ENCODE measurements around the gene PXDN. TPM values are rescaled to one million over a fixed set of nuclear protein-coding genes. Genes with fewer than 3 reads are reported as not detected.
"Not testable (repeated sequence)": the region's sequence is repeated elsewhere in the genome, so short reads cannot be mapped to it uniquely, and the experiment has no call there.

Gene PXDN
- total RNA-seq, 1 experiment from 2014 or later: 126 TPM

- no peak for DNase-seq (ENCODE audit: low read depth)
Measured at GRCh38 chr2:1634681-1635341, 109.5 kb downstream of the PXDN start.

GRCh38 chr2:1633936-1634587 is 110.3 kb downstream of the PXDN start:
- DNase-seq (ENCODE audit: low read depth): no peak

GRCh38 chr2:1633092-1633671 is 111.1 kb downstream of the PXDN start:
- DNase-seq (ENCODE audit: low read depth): peak; percentile 44

DNA sequence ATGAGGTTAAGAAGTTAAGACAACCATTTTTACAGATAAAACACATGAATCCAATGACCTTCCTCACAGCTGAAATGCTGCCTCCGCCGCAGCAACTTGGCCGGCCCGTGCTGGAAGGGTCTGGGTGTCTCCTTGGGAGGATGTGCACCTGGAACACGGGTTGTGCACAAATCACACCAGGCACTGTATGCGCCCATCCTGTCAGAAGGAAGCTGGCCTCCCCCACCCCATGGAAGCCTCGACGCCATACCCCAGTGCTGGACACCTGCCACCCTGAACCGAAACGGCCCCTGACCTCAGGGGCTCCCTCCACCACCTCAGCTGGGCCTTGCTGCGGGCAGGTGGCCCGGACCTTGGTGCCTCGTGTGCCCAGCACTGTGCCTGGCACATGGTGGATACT is 111.8 kb downstream of the PXDN start:
- no peak for DNase-seq (ENCODE audit: low read depth)

GRCh38 chr2:1632002-1632348 is 112.3 kb downstream of the PXDN start:
- DNase-seq (ENCODE audit: low read depth): peak; percentile 61

DNA sequence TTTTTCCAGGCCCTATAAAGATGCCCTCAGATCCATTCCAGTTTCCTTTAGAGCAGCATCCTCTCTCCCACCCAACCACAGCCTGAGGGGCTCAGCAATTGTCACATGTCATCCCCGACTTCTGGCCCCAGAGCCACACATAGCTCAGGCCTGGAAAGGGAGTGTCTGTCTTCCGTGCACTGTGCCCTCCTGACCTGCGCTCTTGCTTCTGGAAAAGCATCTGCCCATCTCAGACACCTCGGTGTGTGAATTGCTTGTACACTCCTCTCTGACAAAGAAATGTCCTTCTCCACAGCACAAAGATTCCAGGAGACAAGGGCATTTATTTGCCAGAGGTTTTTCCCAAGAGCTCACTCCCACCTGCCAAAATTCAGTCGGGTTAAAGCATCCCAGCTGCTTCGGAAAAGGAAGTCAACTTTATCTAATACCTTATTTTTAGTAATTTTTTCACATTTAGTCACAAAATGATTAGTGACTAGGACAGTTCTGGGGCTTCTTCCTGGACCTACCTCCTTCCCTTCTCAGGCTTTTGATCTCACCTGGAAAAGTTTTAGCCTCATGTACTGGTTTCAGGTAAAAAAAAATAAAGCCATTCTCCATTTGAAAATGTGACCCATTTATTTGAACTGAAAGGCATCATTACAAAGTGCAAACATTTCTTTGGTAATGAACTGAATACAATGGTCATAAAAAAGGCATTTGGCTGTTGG is 112.9 kb downstream of the PXDN start:
- DNase-seq (ENCODE audit: low read depth): no peak

DNA sequence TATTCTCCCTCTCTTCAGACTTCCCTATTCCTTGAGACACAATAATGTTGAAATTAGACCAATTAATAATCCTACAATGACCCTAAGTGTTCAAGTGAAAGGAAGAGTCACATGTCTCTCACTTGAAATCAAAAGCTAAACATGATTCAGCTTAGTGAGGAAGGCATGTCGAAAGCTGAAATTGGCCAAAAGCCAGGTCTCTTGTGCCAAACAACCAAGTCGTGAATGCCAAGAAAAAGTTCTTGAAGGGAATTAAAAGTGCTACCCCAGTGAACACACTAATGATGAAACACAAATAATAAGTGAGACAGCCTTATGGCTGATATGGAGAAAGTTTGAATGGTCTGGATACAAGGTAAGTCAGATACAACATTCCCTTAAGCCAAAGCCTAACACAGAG is 115.4 kb downstream of the PXDN start:
- DNase-seq (ENCODE audit: low read depth): peak; percentile 53

- DNase-seq (ENCODE audit: low read depth): no peak
Measured at GRCh38 chr2:1627628-1628381, 116.5 kb downstream of the PXDN start.

DNA sequence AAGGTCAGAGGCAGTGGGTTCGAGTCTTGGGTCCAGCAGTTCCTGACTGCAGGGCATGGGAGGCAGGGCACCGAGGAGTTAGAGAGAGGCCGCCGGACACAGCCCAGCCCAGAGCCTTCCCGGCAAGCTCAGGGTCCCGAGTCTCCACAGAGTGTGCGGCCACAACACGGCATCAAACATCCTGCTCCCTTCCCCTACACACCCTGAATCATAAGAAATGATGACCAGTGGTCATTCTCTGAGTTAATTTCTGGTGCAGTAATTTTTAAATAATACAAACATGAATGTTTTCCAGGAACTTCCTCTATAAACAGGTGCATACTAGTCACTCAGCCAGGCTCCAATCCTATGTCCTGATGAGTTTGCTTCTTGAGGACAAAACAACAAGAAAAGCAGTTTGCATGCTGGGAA is 118.0 kb downstream of the PXDN start:
- DNase-seq (ENCODE audit: low read depth): peak; percentile 69

DNA sequence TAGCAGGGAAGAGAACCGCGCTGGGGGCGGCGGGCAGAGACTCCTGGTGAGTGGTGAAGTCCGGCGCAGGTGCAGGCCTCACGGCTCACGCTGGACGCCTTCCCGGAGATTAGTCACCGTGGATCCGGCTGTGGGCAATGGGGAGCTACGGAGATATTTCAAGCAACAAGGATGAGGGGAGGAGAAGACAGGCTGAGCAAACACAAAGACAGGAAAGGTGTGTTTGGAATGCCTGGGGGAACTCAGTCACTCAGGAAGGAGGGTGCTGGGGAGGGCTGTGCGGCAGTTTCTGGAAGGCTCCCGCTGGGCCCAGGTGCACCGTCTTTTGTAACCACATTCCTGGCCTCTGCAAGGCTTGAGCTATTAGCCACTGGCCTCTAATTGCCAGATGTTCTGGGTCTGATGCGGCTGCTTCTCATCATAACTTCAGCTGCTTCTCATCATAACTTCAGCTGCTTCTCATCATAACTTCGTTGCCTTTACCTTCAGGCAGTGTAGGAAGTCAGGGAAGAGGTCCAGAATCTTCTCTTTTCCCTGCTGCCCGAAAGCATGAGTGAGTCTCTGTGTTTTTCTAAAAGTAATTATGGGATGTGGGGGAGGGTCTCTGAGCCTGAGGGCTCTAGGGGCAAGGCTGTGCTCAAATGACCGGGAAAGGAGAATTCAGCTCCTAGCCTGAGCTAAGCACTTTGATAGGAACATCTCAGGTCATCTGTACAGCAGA is 118.9 kb downstream of the PXDN start:
- peak; percentile 71 for DNase-seq (ENCODE audit: low read depth)

GRCh38 chr2:1623906-1624445 is 120.3 kb downstream of the PXDN start:
- DNase-seq (ENCODE audit: low read depth): no peak

- no peak for DNase-seq (ENCODE audit: low read depth)
Measured at GRCh38 chr2:1622521-1623200, 121.7 kb downstream of the PXDN start.

DNA sequence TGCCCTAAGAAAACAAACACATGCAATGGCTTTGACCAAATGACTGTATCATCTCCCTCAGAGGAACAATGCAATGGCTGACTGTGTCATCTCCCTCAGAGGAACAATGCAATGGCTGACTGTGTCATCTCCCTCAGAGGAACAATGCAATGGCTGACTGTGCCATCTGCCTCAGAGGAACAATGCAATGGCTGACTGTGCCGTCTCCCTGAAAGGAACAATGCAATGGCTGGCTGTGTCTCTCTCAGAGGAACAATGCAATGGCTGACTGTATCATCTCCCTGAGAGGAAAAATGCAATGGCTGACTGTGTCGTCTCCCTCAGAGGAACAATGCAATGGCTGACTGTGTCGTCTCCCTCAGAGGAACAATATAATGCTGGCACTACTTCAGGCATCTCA is 122.3 kb downstream of the PXDN start:
- not testable (repeated sequence) for DNase-seq (ENCODE audit: low read depth)

DNA sequence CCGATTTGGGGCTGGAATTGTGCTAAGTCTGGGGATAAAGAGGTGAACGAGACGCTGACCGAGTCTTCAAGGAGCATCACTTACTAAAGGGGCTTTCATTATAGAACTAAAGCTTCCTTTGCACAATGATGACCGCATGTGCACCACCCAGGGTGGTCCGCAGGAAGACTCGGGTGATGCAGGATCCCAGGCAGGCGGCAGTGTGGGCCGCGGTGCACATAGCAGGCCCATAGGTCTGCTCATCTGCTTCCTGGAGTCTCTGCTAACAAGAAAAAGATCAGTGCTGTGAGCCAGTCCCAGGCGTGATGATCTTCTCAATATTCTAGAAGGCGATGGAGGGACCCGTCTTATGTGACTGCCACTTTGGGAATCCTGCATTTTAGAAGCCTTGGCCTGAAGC is 122.8 kb downstream of the PXDN start:
- no peak for DNase-seq (ENCODE audit: low read depth)

GRCh38 chr2:1621041-1621440 is 123.3 kb downstream of the PXDN start:
- DNase-seq (ENCODE audit: low read depth): no peak

- DNase-seq (ENCODE audit: low read depth): no peak
Measured at GRCh38 chr2:1620081-1620480, 124.2 kb downstream of the PXDN start.

DNA sequence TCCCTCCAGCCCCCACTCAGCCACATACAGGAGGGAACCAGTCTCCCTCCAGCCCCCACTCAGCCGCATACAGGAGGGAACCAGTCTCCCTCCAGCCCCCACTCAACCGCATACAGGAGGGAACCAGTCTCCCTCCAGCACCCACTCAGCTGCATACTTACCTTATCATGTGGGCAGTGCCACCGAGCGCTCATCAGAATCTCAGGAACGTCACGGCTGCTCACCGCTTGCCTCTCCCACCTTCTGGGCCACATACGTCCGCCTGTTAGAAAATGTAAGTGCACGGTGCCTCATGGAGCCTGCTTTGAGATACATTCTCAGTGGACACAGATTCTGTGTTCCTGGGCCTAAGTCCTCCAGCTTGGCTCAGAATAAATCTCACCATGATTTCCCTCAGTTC is 124.8 kb downstream of the PXDN start:
- DNase-seq (ENCODE audit: low read depth): no peak

GRCh38 chr2:1618974-1619373 is 125.3 kb downstream of the PXDN start:
- no peak for DNase-seq (ENCODE audit: low read depth)

DNA sequence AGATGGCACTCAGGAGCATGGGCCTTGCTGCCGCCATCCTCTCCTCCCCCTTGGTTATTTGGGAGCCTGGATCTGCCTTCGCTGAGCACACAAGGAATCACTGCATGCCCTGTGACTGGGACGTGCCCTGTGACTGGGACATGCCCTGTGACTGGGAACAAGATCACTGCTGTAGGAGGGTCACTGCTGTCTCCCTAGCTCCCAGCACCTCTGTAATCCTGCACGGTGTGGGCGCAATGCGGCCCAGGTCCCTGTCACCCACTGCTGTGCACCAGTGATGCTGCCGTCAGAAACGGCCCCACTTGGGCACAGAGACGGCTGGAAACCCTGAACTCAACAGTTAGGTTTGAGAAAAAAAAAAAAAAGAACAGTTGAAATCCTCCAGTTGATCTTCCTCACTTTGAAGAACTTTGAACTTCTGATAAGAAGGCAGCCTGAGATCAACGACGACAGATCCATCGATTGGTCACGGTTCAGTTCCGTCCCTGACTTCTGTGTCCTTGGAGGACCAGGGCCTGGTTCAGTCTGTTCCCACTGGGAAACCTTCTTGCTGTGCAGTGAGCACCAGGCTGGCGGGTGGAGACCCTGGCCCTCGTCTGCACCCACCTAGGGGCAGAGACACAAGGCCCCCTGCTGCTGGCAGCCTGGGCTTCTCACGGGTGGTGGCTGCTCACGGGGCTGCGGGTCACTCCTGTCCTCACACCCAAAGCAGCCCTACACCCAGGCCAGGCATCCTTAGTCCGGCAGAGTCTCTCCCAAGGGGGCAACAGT is 125.9 kb downstream of the PXDN start:
- no peak for DNase-seq (ENCODE audit: low read depth)
